ENCODE results near the gene TMEM61.

Gene TMEM61

GRCh38 chr1:54984131-54984842, 3.9 kb downstream of the TMEM61 start:
- DNase-seq (ENCODE audit: low spot score) (no peak), FAIRE-seq (no peak)

DNA sequence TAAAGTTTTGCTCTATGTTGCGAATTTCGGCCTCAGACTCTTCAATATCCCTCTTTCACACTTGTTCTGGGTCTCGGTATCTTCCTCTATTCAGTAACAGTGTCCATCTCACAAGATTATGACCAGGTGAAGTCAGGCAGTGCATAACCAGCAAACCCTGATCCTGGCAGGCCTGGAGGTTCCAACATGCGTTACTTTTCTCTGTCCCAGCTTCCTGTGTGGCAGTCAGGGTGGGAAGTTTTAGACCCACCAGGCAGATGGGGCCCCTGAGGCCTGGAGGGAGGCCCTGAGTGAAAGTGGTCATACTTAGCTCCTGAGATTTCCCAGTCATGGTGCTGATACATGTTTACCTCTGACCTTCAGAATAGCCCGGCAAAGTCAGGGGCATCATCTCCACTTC, 5.1 kb downstream of the TMEM61 start:
- FAIRE-seq: no peak
- no peak for DNase-seq (ENCODE audit: low spot score)

DNA sequence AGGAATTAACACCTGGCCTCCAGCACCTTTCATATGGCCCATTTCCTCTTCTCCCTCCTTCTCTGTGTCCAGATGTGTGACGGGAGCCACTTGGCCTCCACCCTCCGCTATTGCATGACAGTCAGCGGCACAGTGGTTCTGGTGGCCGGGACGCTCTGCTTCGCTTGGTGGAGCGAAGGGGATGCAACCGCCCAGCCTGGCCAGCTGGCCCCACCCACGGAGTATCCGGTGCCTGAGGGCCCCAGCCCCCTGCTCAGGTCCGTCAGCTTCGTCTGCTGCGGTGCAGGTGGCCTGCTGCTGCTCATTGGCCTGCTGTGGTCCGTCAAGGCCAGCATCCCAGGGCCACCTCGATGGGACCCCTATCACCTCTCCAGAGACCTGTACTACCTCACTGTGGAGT, 5.6 kb downstream of the TMEM61 start:
- no peak for DNase-seq (ENCODE audit: low spot score)
- no peak for FAIRE-seq

DNA sequence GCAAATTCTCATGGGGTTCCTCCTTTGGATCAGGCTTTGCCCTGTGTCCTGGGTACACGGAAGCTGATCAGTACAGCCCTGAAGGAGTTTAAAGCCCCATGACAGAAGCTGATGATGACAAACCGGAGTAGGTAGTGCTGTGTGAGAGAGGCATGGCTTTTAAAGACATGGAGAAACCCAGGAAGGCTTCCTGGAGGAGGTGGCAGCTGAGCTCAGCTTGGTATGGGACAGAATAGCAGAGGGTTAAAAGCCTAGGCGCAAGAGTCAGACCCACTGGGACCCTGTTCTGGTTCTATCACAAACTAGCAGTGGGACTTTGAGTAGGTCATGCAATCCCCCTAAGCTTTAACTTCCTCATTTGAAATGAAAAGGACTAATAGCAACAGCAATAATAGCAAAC, 6.1 kb downstream of the TMEM61 start:
- DNase-seq (ENCODE audit: low spot score) (no peak), FAIRE-seq (no peak)

- no peak for DNase-seq (ENCODE audit: low spot score)
- FAIRE-seq: no peak
These were observed 7.0 kb downstream of the TMEM61 start for GRCh38 chr1:54987427-54987826.

- no peak for DNase-seq (ENCODE audit: low spot score)
- FAIRE-seq: no peak
These were observed 7.7 kb downstream of the TMEM61 start for GRCh38 chr1:54987919-54988705.

GRCh38 chr1:54988975-54989374, 8.5 kb downstream of the TMEM61 start:
- FAIRE-seq (no peak), DNase-seq (ENCODE audit: low spot score) (no peak)

GRCh38 chr1:54989473-54989872, 9.0 kb downstream of the TMEM61 start:
- FAIRE-seq: no peak
- DNase-seq (ENCODE audit: low spot score): no peak

GRCh38 chr1:54989968-54990810, 9.8 kb downstream of the TMEM61 start:
- no peak for FAIRE-seq
- DNase-seq (ENCODE audit: low spot score): no peak

- DNase-seq (ENCODE audit: low spot score) (no peak), FAIRE-seq (no peak)
These were observed 10.5 kb downstream of the TMEM61 start for GRCh38 chr1:54990916-54991315.

GRCh38 chr1:54991939-54992338, 11.5 kb downstream of the TMEM61 start:
- FAIRE-seq (no peak), DNase-seq (ENCODE audit: low spot score) (no peak)

GRCh38 chr1:54993140-54993539, 12.7 kb downstream of the TMEM61 start:
- DNase-seq (ENCODE audit: low spot score) (no peak), FAIRE-seq (no peak)

DNA sequence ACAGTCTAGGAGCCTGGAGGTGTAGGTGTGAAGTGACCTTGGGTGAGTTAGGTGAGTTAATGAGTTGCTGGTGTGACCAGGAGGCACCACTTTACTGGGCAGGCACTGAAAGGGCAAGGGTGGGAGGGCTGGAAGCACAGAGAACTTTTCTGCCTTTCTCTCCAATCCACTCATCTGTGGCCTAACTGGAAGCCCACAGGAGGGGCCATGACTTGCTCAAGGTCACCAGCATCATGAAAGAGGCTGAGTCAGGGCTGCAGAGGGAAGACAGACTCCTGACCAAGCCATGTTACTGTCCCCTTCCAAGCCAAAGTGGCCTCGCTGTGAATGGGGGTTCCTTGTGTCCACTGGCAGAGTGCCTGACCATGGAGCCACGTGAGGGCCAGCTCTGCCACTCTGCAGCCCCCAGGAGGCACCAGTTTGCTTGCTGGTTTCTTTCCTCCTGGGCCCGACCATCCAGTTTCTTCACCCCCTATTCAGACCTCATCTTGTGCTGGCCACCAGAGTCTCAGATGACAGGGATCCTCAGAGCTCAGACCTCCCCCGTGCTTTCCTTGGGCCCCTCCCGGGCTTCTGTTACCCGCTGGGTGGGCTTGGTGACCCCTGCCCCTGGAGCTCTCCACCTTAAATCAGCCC, 14.0 kb downstream of the TMEM61 start:
- FAIRE-seq: no peak
- no peak for DNase-seq (ENCODE audit: low spot score)

DNA sequence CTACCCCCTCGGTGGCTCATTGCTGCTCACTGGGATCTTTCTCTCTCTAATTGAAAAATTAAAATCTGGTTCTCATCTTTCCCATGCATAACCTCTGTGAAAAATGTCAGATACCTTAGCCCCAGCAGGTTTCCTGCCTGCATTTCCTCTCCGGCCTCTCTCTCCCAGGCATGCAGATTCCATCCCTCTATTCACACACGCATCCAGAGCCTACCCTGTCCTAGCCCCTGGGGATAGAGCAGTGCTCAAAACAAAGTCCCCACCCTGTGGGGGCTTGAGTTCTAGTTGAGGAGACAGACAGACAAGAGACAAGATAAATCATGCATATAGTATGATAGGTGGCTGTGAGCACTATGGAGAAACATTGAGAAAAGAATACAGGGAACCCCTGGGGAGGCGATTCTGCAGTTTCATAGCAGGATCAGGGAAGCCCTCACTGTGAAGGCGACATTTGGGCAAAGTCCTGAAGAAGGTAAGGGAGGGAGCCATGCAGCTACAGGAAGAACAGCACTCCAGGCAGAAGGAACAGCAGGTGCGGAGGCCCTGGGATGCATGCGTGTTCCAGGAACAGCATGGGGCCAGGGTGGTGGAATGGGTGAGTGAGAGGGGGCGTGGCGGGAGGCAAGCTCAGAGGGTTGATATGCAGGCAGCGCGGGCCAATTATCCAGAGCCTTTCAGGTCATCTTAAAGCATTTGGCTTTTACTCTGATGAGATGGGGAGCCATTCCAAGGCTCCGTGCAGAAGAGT, 14.8 kb downstream of the TMEM61 start:
- DNase-seq (ENCODE audit: low spot score): no peak
- FAIRE-seq: no peak

DNA sequence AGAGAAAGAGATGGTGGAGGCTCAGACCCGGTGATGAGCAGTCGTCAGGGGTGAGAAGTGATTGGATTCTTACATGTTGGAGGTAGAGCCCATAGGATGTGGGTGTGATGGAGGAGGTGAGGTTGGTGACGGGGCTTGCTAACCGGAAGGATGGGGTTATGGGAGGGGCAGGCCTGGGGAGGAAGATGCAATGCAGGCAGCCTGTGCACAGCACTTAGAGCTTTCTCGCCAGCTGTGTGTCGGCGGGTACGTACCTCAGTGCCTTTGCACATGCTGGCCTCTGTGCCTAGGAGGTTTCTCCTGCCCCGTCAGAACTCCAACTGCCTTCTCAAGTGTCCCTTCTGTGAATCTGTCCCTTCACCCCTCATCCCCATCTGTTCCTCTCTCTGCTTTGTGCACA, 15.4 kb downstream of the TMEM61 start:
- FAIRE-seq (no peak), DNase-seq (ENCODE audit: low spot score) (no peak)

- DNase-seq (ENCODE audit: low spot score) (peak; percentile 45), FAIRE-seq (no peak)
These were observed 16.0 kb downstream of the TMEM61 start for GRCh38 chr1:54996359-54996868.

DNA sequence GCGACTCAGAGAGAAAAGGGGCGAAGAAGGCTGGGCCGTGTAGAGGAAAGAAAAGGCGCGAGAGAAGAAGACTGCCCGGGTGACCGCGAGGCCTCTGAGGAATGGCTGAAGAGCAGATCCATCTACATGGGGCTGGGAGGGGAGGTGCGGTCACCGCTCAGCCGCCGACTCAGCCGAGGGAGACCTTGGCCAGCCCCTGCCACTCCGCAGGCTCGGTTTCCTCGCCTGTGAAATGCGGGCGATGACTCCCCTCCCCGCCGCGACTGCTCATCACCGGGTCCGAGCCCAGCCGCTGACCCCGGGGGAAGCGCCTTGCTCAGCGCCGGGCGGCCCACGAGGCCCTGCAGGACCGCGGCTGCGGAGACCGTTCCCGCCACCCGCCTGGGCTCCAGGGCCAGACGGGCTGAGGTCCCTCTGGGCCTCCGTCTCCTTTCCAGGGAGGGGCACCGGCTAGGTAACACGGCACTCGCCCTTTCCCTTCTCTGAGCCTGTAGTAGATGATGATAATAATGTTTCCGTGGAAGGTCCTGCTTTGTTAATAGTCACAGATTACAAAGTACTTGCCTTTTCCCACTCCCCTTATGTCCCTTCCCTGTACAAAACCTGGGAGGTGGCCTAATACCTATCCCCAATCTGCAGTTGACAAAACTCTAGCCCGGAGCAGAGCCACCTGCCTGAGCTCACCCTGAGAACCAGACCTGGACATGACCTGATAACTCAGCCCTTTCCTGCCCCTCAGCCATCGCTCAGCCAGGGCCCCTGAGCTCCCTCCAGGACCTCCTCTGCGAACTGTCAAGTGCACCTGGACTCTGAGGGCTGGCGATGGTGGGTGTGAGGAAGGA, 16.7 kb downstream of the TMEM61 start:
- no peak for FAIRE-seq

GRCh38 chr1:54997711-54997986, 17.2 kb downstream of the TMEM61 start:
- no peak for DNase-seq (ENCODE audit: low spot score)
- no peak for FAIRE-seq

More for the DNA sequence above, 16.7 kb downstream of the TMEM61 start:
- no peak for DNase-seq (ENCODE audit: low spot score)

DNA sequence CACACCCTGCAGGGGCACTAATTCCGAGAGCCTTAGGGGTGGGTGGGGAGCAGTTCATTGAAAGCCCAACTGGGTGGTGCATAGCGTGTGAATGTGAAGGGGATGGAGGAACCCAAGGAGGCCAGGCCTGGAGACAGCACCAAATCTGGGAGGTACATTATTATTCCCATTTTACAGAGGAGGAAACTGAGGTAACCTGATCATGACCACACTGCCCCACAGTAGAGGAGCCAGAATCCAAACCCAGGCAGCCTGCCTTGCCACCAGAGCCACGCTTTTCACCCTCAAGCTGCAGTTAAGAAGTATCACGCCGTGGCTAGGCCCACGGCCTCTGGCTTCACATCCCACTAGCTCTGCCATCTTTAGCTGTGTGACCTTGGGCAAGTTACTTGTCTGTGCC, 17.7 kb downstream of the TMEM61 start:
- FAIRE-seq: no peak
- no peak for DNase-seq (ENCODE audit: low spot score)

- no peak for DNase-seq (ENCODE audit: low spot score)
- no peak for FAIRE-seq
These were observed 18.2 kb downstream of the TMEM61 start, which contains the start of gene BSND for GRCh38 chr1:54998677-54999076. BSND (plus strand) TSS chr1:54998933; CDS start chr1:54999187, 254 bp downstream.

All from RCC 7860 (cell line).